HL-60/S4 treated with retinoic acid at 250 ng/mL for 4 days and 3 days (cell line): ENCODE measurements around the gene UBE2Q2.
"Not testable (repeated sequence)": the region's sequence is repeated elsewhere in the genome, so short reads cannot be mapped to it uniquely, and the experiment has no call there.

Source experiments
- in situ Hi-C: fragments of 300-500 bp; cut with MboI; formaldehyde crosslinking; loops from 2 replicates; pipeline ENCODE4 v1.7.0; 2022; ENCODE audit warnings: low sequenced_read_pairs

Gene UBE2Q2

GRCh38 chr15:75822685-75823278 lies 20.5 kb upstream of the UBE2Q2 start:
- in situ Hi-C loops, result loop anchor here (25.0 kb wide), 1 partner anchor 315 kb away; no protein-coding TSS in a partner anchor

GRCh38 chr15:75823860-75824613 lies 19.2 kb upstream of the UBE2Q2 start:
- in situ Hi-C loops, result loop anchor here (25.0 kb wide), 1 partner anchor 313 kb away; no protein-coding TSS in a partner anchor

GRCh38 chr15:75827691-75828090 lies 15.6 kb upstream of the UBE2Q2 start:
- in situ Hi-C loops, result no loop called here

GRCh38 chr15:75828429-75828828 lies 14.8 kb upstream of the UBE2Q2 start:
- in situ Hi-C loops, result no loop called here

- in situ Hi-C loops, result no loop called here
Measured at GRCh38 chr15:75830910-75831805, 12.1 kb upstream of the UBE2Q2 start.

- in situ Hi-C loops, result no loop called here
Measured at GRCh38 chr15:75831806-75832102, 11.5 kb upstream of the UBE2Q2 start.

- in situ Hi-C loops, result no loop called here
Measured at GRCh38 chr15:75832114-75832513, 11.1 kb upstream of the UBE2Q2 start.

GRCh38 chr15:75834021-75834420 lies 9.2 kb upstream of the UBE2Q2 start:
- in situ Hi-C loops, result no loop called here

- in situ Hi-C loops, result no loop called here
Measured at GRCh38 chr15:75835990-75836958, 7.0 kb upstream of the UBE2Q2 start.

GRCh38 chr15:75836959-75837334 lies 6.3 kb upstream of the UBE2Q2 start:
- in situ Hi-C loops, result no loop called here

- in situ Hi-C loops, result no loop called here
Measured at GRCh38 chr15:75840659-75841058, 2.6 kb upstream of the UBE2Q2 start.

- in situ Hi-C loops, result no loop called here
Measured at GRCh38 chr15:75841626-75842025, 1.6 kb upstream of the UBE2Q2 start.

GRCh38 chr15:75843678-75844581 lies 683 bp downstream of the UBE2Q2 start:
- in situ Hi-C loops, result no loop called here

- in situ Hi-C loops, result no loop called here
Measured at GRCh38 chr15:75844629-75845335, 1.5 kb downstream of the UBE2Q2 start.

- in situ Hi-C loops, result no loop called here
Measured at GRCh38 chr15:75849167-75849566, 5.9 kb downstream of the UBE2Q2 start.

- in situ Hi-C loops, result no loop called here
Measured at GRCh38 chr15:75850708-75851107, 7.5 kb downstream of the UBE2Q2 start.

GRCh38 chr15:75851566-75851965 lies 8.3 kb downstream of the UBE2Q2 start:
- in situ Hi-C loops, result not testable (repeated sequence)

GRCh38 chr15:75857886-75858285 lies 14.6 kb downstream of the UBE2Q2 start:
- in situ Hi-C loops, result no loop called here
